Measurements from ENCODE around the gene ALK.

ALK gene

DNA sequence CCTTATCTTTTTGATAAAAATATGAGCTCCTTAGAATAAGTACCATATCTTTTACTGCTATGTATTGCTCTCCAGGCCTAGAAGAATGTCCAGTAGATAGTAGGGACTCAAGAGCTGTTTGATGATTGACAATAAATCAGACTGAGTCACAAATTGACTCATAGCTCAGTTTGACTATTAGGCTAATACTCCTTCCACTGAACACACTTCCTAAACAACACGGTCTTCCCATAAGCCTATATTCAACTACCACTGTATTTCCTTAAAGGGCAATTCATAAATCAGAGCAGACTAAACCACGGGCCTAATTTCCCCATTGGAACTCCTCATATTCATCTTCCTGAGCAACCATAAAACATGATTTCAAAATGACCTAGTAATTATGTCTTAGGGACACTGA, 258.5 kb downstream of the ALK start:
- no peak for DNase-seq (ENCODE audit: low read depth in 2 of 2, low spot score in 1 of 2)

- no peak for DNase-seq (ENCODE audit: low read depth in 2 of 2, low spot score in 1 of 2)
Measured at GRCh38 chr2:29660201-29660600, 261.2 kb downstream of the ALK start.

- no peak for DNase-seq (ENCODE audit: low read depth in 2 of 2, low spot score in 1 of 2)
Measured at GRCh38 chr2:29659178-29659577, 262.2 kb downstream of the ALK start.

- no peak for DNase-seq (ENCODE audit: low read depth in 2 of 2, low spot score in 1 of 2)
Measured at GRCh38 chr2:29657674-29658073, 263.7 kb downstream of the ALK start.

- no peak for DNase-seq (ENCODE audit: low read depth in 2 of 2, low spot score in 1 of 2)
Measured at GRCh38 chr2:29655391-29656086, 265.8 kb downstream of the ALK start.

GRCh38 chr2:29650631-29651097, 270.7 kb downstream of the ALK start:
- DNase-seq (ENCODE audit: low read depth in 2 of 2, low spot score in 1 of 2): no peak

- no peak for DNase-seq (ENCODE audit: low read depth in 2 of 2, low spot score in 1 of 2)
Measured at GRCh38 chr2:29644949-29645348, 276.4 kb downstream of the ALK start.

DNA sequence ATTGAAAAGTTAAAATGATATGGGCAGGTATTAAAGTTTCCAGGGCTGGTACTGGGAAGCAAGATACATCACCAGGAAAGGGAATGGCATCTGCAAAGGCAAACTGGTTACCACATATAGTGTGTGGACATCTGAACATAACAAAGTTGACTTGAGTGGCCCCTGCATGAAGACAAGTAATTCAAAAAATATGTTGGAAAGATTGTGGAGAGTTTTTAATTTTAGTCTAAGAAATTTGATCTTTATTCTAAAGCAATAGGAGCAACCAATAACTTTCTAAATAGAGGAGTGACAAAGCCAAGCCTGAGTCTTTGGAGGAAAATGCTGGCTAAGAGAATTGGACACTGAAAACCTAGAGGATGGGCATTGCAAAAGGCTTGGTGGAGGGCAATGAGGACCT, 278.2 kb downstream of the ALK start:
- DNase-seq (ENCODE audit: low read depth in 2 of 2, low spot score in 1 of 2): no peak

DNA sequence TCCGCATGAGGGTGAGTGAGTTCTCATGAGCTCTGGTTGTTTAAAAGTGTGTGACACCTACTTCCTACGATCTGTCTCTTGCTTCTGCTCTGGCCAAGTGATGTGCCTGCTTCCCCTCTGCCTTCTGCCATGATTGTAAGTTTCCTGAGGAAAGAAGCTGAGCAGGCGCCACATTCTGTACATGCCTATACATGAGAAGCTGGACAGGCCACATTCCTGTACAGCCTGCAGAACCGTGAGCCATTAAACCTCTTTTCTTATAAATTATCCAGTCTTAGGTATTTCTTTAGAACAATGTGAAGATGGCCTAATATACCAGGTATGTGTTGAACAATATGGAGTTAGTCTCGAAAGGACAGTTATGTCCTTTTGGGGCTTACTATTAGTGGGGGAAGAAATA, 281.0 kb downstream of the ALK start:
- no peak for DNase-seq (ENCODE audit: low read depth in 2 of 2, low spot score in 1 of 2)

- no peak for DNase-seq (ENCODE audit: low read depth in 2 of 2, low spot score in 1 of 2)
Measured at GRCh38 chr2:29638641-29639040, 282.7 kb downstream of the ALK start.

- DNase-seq (ENCODE audit: low read depth in 2 of 2, low spot score in 1 of 2): no peak
Measured at GRCh38 chr2:29634916-29635315, 286.5 kb downstream of the ALK start.

DNA sequence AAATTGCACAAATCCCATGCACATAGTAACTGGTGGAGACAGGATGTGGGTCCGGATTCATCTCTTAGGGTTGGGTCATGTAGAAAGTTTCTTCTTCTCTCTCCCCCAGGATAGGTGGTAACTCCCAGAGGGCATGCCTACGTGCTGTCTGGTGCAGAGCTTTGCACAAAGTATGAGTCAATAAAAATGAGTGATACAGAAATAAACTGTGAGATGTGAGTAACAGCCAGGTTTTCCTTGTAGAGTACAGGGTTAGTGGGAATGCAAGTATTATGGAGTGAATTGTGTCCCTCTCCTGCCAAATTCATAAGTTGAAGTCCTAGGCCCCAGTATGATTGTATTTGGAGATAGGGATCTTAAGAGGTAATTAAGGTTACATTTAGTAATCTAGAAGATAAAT, 289.4 kb downstream of the ALK start:
- no peak for DNase-seq (ENCODE audit: low read depth in 2 of 2, low spot score in 1 of 2)

- DNase-seq (ENCODE audit: low read depth in 2 of 2, low spot score in 1 of 2): no peak
Measured at GRCh38 chr2:29629495-29629894, 291.9 kb downstream of the ALK start.

GRCh38 chr2:29628862-29629261, 292.5 kb downstream of the ALK start:
- no peak for DNase-seq (ENCODE audit: low read depth in 2 of 2, low spot score in 1 of 2)

DNA sequence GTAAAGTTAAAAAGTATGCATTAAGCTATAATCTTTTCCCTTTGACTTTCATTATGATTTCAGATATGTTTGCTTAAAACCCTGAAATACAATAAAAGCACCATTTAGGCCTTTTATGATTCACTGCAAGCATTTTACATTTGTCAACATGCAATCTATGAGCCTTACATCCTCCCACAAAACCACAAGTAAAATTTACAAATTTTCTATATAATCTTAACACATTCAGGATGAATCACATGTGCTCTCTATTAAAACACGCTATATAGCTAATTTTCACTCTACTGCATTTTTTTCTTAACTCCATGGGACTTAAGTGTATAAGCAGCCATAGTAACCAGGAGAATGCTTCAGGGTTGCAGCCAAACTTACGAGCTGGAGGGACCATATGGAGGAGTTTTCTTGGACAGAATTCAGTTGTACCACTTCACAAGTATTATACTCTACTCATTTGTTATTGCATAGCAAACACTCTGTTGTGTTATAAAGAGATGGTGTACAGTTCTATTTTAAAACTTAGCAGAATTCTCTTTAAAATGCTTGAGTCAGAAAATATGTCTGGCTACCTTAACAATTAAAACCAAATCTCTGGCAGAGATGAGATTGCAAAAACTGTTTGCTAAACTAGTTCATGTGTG, 293.2 kb downstream of the ALK start:
- DNase-seq (ENCODE audit: low read depth in 2 of 2, low spot score in 1 of 2): no peak

- DNase-seq (ENCODE audit: low read depth in 2 of 2, low spot score in 1 of 2): no peak
Measured at GRCh38 chr2:29627279-29627711, 294.1 kb downstream of the ALK start.

- no peak for DNase-seq (ENCODE audit: low read depth in 2 of 2, low spot score in 1 of 2)
Measured at GRCh38 chr2:29620890-29621289, 300.5 kb downstream of the ALK start.

DNA sequence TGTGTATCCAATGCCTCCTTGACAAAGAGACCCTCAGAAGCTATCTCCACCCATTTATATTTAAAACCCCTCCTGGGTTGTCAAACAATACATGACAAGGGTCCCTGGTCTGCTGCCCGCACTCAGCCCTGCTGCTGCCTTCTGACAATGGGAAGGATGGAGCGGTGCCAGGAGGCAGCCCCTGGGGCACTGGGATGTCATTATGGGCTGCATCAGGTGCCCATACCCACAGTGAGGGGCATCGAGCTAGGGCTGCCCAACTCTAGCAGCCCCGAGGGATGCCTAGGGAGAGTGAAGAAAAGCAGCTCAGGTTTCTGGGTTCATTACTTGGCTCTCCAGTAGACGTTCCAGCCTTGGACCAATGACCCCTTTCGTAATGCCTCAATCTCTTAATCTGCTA, 301.7 kb downstream of the ALK start:
- no peak for DNase-seq (ENCODE audit: low read depth in 2 of 2, low spot score in 1 of 2)

- DNase-seq (ENCODE audit: low read depth in 2 of 2, low spot score in 1 of 2): no peak
Measured at GRCh38 chr2:29618024-29618423, 303.4 kb downstream of the ALK start.

- no peak for DNase-seq (ENCODE audit: low read depth in 2 of 2, low spot score in 1 of 2)
Measured at GRCh38 chr2:29617351-29617750, 304.0 kb downstream of the ALK start.

DNA sequence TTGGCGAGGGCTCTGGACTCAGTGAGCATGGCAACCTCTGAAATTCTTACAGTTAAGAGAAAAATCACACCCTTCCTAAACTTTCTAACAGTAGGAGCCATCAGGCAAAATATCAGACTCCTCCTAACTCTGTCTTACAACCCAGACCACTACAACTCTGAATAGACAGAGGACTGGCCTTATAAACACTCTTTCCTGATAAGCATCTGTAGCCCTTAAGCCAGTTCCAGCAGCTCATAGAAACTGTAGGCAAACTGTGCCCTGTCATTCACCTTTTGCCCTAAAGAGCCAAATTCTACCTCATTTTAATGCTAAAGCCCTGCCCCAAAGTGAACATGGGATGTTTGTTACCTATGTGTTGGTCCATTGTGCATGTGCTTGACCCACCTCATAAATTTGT, 304.8 kb downstream of the ALK start:
- no peak for DNase-seq (ENCODE audit: low read depth in 2 of 2, low spot score in 1 of 2)

GRCh38 chr2:29615841-29616240, 305.5 kb downstream of the ALK start:
- no peak for DNase-seq (ENCODE audit: low read depth in 2 of 2, low spot score in 1 of 2)

GRCh38 chr2:29615183-29615582, 306.2 kb downstream of the ALK start:
- no peak for DNase-seq (ENCODE audit: low read depth in 2 of 2, low spot score in 1 of 2)
